CD4-positive, alpha-beta T cell treated with Interleukin-15 for 4 hours (primary cell): ENCODE measurements around the gene FLYWCH1.

Source experiments
- DNase-seq: peaks from one replicate; pipeline ENCODE4 v3.0.0-alpha.2; 2020; ENCODE audit warnings: low spot score

FLYWCH1 gene

DNA sequence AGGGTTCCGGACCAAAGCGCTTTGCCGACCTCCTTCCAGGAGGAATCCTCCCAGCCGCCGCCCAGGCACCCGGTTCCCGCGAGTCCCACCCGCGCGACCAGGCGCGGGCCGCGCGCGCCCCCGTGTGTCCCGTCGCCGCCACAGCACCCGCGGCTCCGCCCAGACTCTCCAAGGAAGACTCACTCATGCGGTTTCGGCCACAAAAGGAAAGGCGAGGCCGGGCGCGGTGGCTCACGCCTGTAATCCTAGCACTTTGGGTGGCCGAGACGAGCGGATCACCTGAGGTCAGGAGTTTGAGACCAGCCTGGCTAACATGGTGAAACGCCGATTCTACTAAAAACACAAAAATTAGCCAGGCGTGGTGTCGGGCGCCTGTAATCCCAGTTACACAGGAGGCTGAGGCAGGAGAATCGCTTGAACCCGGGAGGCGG lies 72.0 kb downstream of the FLYWCH1 start:
- peak; percentile 71 for DNase-seq

DNA sequence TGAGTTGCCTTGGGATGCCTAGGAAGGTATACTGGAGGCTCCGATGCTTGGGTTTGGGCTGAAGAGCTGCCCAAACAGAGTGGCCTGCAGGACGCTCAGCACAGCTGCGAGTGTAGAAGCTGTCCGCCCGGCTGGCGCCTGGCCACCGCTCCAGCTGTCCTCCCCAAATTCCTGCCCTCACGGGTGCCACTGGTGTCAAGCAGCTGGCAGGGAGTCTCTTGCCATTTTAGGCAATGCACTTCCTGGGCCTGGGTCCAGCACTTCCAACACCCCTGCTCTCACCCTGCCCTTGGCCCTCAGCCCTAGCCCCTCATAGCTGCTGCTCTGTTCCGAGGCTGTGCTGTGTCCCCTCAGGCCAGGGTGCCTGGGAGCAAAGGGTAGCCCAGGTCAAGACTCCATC lies 73.7 kb downstream of the FLYWCH1 start:
- DNase-seq, result no peak

DNA sequence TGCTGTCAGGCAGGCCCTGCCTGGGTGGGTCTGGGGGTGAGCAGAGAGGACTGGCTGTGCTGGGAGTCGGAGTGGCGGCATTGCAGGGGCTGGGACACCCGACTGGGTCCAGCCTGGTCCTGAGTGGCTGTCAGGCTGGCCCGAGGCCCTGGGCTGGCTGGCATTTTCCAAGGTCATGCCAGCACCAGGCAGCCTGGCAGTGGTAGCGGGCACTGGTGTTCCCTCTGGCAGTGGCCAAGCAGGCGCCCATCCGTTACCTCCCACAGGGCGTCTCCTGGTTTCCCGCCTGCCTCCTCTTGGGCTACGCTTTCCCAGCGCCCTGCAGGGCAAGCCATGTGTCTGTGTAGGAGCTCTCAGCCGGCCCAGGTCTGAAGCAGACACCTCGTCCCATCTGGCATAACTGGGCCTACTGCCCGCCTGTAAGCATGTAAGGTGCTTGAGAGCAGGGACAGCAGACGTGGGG lies 74.2 kb downstream of the FLYWCH1 start:
- no peak for DNase-seq

DNA sequence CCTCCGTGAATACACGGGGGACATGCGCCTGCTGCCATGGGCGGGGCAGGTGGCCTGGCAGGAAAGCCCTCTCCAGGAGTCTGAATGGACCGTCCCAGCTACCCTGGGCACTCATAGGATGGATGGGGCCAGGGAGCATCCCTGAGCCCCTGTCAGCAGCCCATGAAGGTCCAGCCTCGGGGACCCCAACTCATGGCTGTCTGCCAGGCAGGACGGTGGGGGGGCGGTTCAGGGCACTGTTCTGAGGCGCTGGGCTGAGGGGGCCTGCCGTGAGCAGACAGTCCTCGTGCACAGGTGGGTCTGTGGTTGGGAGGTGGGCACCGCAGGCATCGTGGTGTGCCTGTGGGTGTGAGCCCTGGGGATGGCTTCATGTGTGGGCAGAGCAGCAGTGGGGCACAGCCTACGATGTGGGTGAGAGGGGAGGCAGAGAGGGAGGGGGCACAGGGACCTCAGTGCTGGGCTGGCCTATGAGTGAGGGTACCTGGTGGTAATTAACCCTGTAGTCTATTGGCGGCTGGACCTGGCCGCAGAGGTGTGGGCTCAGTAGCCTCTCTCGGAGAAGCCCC lies 75.0 kb downstream of the FLYWCH1 start:
- DNase-seq, result no peak

DNA sequence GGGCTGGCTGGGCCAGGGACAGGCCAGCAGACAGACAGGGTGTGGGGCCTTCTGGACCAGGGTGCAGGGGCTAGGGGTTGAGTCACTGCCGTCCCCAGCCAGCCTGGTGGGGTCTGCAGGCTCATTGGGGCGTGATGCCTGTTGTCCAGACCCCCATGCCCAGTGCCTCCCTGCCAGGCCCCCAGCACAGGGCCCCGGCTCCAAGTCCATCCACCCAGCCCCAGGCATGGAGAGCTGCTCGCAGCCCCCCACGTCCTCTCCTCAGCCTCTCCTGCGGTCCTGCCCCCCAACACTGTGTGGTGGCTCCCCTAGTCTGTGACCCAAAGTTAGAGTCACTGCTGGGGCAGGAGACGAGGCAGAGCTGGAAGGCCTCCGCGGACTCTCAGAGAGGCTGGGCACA lies 75.6 kb downstream of the FLYWCH1 start:
- DNase-seq, result no peak

DNA sequence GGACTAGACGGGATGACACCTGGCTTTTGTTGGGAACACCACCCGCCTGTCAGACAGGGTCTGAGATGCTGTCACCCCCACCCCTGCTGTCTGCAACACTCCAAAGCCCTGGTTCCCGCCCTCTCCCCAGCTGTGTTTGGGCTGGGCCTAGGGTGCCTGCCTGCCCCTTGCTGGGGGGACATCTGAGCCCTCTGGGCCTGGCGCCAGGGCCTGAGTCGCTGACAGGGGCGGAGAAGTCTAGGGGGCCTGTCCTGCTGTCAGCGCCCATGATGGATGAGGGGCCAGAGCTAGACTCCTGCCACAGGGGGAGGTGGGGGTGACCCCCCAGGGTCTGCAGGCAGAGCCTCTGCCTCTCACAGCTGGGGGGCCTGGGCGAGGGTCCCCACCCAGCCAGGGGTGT lies 76.1 kb downstream of the FLYWCH1 start:
- DNase-seq, result no peak

DNA sequence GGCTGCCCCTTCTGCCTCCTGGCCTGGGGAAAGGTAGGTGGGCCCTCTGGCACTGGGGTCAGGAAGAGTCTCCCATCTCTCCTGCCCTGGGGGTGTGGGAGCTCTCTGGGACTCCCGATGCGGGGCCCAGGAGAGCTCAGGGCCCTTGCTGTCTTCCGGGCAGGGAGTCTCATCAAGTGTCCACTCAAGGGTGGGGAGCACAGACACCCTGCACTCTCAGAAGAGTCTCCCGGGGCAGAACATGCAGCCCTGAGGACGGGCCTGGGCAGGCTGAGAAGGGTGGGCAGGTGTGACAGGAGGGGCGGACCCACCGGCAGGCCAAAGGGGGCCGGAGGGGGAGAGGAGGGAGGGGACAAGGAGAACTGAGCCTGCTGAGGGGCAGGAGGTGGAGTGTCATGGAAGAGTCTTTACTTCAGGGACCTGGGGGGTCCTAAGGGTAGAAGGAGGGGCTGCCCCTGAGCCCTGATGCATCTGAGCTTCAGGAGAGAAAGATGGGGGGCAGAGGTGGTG lies 76.9 kb downstream of the FLYWCH1 start:
- no peak for DNase-seq

DNA sequence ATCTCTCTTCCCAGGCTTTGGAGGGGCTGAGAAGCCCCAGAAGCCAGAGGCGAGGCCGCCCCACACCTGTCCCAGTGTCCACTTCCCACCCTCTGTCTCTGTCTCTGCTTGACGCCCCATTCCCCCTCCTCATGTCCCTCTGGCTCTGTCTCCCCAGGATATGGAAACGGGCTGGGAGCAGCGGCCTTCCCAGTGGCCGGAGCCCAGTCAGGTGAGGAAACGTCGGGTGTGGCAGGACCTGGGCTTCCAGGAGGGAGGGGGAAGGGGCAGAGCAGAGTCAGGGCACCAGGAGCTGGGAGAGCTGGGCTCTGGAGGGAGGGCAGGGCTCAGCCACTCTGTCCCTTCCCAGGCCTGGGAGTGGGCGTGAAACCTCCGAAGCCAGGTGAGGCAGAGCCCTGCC lies 79.2 kb downstream of the FLYWCH1 start:
- no peak for DNase-seq

DNA sequence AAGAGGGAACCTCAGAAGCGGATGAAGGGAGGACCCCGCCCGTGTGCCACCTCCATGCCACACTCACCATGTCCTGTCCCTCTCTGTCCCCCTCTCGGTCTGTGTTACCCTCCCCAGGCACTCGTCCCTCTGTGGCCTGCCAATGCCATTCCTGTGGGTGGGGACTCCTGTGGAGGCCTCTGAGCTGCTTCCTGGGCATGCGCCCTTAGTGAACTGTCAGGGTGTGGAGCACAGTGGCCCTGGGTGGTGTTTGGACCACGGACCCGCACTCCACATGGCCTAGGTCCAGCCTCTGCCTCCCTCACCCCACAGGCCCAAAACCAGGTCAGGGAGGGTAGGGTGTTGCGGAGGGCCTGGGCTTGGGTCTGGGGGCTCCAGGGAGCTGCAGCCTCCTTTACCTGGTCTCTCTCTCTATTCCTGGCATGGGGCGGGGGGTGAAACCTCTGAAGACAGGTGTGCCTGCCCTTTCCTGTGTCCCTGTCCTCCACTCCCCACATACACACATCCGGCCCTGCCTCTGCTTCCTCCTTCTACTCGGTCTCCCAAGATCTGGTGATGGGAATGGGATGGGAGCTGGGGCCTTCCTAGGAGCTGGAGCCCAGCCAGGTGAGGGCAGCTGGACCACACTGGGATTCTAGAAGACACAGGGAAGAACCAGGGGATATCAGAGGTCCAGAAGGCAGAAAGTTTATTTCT lies 80.0 kb downstream of the FLYWCH1 start:
- DNase-seq, result no peak

DNA sequence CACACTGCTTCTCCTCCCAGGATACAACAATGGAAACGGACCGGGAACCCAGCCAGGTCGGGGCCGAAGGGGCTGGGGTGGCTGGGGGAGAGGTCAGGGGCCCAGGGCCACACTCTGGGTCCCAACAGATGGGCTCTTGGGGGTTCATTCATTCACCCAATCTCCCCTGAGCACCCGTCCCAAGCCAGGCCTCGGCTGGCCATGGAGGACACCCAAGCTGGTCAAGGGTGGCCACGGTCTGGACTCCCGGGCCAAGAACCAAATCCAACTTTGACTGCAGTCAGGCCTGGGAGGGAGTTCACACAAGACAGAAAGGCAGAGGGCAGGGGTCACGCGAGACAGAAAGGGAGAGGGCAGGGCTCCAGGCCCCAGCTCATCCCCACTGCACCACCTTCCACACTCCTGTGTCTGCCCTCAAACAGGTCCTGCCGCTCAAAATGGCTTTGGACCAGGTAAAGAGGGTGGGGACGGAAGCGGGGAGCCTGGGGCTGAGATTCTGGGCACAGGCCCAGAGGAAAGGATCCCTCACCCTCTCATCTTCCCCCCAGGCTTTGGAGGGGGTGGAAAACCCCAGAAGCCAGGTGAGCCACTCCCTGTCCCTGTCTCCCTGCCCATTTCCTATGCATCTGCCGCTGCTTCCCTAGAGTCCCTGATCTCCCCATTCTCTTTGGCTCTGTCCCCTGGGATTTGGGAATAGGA lies 80.8 kb downstream of the FLYWCH1 start:
- DNase-seq, result no peak

DNA sequence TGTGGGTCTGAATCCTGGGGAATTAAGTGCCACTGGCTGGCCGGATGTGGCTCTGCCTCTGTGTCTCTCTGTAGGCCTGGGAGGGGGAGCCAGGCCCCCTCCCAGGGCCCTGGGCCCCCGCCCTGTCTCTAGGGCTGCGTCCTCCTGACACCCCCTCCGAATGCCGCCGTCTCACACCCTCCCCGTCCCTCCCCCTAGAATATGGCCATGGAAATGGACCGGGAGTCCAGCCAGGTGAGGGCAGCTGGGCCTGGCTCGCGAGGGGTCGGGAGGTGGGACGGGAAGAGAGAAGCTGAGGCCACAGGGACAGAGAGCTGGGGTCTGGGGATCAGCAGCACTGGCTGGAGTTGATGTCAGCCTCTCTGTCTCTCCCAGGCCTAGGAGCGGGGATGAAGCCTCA lies 84.6 kb downstream of the FLYWCH1 start:
- DNase-seq, result no peak

DNA sequence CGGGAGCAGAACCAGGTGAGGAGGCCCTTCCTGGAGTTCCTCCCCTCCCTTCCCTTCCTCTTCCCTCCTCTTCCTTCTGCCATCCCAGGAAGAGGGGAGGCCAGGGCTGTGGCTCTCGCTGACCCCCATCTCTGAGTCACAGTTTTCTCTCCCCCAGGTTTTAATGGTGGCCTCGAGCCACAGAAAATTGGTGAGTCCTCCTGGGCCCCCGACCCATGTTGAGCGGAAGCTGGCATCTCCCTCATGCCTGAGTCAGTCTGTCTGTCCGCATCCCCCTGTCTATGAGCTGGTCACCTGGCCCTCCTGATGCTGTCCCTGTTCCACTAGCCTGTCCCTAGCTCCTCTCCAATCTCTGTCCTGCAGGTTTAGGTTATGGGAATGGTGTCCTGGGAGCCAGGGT lies 88.2 kb downstream of the FLYWCH1 start:
- DNase-seq, result no peak

DNA sequence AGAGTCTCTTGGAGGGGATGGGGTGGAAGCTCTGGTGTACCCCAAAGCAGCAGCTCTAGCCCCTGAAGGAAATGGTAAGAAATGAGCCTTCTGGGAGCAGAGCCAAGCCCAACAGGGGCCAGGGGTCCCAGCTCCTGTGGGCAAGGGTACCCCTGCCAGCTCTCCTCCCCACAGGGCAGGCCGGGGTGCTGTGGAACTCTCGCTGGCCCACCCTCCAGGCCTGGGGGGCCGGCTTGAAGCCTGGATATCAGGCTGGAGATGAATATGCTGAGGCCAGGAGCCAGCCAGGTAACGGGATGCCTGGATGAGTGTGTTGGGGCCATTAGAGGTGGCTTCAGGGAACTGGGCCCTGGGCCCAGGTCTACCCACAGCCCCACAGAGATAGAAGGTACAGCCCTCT lies 88.8 kb downstream of the FLYWCH1 start:
- DNase-seq, result no peak
